Pancreas (tissue), 10 donors: Measurements from ENCODE around the gene AK9. TPM values are rescaled to one million over a fixed set of nuclear protein-coding genes. Genes with fewer than 3 reads are reported as not detected.

Experiments used
- ATAC-seq, 4 donors: fragments of 200-7000 bp; cut with Tn5 transposase; one replicate each; pipeline versions ENCODE4 v1.8.0 to v1.9.1; 2020; ENCODE audit warnings: mild to moderate bottlenecking in 4 of 4, moderate library complexity in 4 of 4
- DNase-seq, 6 donors: peaks; one replicate each; pipeline ENCODE4 v3.0.0-alpha.2; 2020
- FAIRE-seq: peaks from 2 replicates; lab custom pipeline; 2012; peaks lifted over from hg19 to GRCh38; lab: Jason Lieb, UNC
- H3K27ac ChIP-seq, 4 donors: fragments of 200-600 bp; sonication (generic); 1 replicate in 3 of 4; 2 replicates in 1 of 4; pipeline versions ENCODE4 v1.5.0 to v1.8.0; 2020
- H3K27me3 ChIP-seq, 4 donors: fragments of 200-600 bp; one replicate each; pipeline ENCODE4 v1.8.0; 2021
- H3K36me3 ChIP-seq, 3 donors: fragments of 200-600 bp; sonication (generic) in 1 of 3; one replicate each; pipeline versions ENCODE4 v1.5.0 to v1.8.0; 2020 to 2021
- H3K4me1 ChIP-seq, 3 donors: fragments of 200-600 bp; one replicate each; pipeline ENCODE4 v1.8.0; 2021
- H3K4me3 ChIP-seq, 4 donors: fragments of 200-600 bp; sonication (generic) in 2 of 4; one replicate each; pipeline versions ENCODE4 v1.5.0 to v1.8.0; 2020 to 2021
- H3K9me3 ChIP-seq, 4 donors: fragments of 200-600 bp; one replicate each; pipeline ENCODE4 v1.8.0; 2021
- WGBS, 2 donors: extraction: QIAGEN DNeasy Blood & Tissue Kit; methylation state at CpG; one replicate each; pipeline ENCODE4 v1.1.7; 2013; 5-methylcytosine and 5-hydroxymethylcytosine counted together
- intact Hi-C, 3 donors: fragments of 100-400 bp; cut with DNase I; formaldehyde crosslinking; loops; one replicate each; pipeline versions ENCODE4 v1.11.1 to v1.14.2; 2022
- polyA plus RNA-seq, 2 donors: library from polyadenylated mRNA; stranded (reverse); fragments of 200-250 nt; gene quantifications; one replicate each; pipeline ENCODE4 v1.2.3, GENCODE V29; 2013
- total RNA-seq, 6 donors: library from RNA; stranded (reverse); fragmentation: NEBNext Ultra II Directional in 4 of 6; extraction: Animal tissue kit (Norgen Biotek cat#: 25700) in 4 of 6; gene quantifications; one replicate each; pipeline versions ENCODE4 v1.2.1 to v1.2.4, GENCODE V29; 2021 to 2023
- TF ChIP-seq, protein P1 (sequence below), 4 donors: fragments of 200-600 bp; sonication (generic) in 3 of 4; IDR thresholded peaks; one replicate each; pipeline versions ENCODE4 v1.5.0 to v1.8.0; 2021; ENCODE audit warnings: antibody characterized with exemption in 4 of 4
- donor health status: healthy with polysubstance abuse.
- donor health status: DM: no; HTN: no; CAD: no; lungs with moderate emphysema.
- donor health status: DM: no; HTN: no; CAD: no.
- donor health status: control.
- donor health status: control.
- donor health status: Bipolar disorder and iron deficiency.
- donor health status: DM: yes; HTN: yes; CAD: no.
- donor health status: DM: no; HTN: no; CAD: no.
- donor health status: DM: no; HTN: no; CAD: no.
- donor health status: DM: yes; HTN: yes; CAD: no.

AK9 gene
- total and polyA plus RNA-seq, 8 donors: 2.0 to 6.0 (median 3.6) TPM

- Histone ChIP-seq H3K4me3 (no peak overlapping the region), H3K4me1 (no peaks in the 10 kb centered on the region), H3K27me3 (no peaks in the 10 kb centered on the region), H3K36me3 (no peaks in the 10 kb centered on the region), H3K9me3 (no peaks in the 10 kb centered on the region), H3K27ac (no peak overlapping the region)
- no peak for FAIRE-seq
- no peak for DNase-seq
- ATAC-seq: no peak
- intact Hi-C loops: no loop called here
- WGBS, 2 donors: 66% methylated on average over 5 of the region's 5 CpGs
- TF ChIP-seq, protein P1, sequence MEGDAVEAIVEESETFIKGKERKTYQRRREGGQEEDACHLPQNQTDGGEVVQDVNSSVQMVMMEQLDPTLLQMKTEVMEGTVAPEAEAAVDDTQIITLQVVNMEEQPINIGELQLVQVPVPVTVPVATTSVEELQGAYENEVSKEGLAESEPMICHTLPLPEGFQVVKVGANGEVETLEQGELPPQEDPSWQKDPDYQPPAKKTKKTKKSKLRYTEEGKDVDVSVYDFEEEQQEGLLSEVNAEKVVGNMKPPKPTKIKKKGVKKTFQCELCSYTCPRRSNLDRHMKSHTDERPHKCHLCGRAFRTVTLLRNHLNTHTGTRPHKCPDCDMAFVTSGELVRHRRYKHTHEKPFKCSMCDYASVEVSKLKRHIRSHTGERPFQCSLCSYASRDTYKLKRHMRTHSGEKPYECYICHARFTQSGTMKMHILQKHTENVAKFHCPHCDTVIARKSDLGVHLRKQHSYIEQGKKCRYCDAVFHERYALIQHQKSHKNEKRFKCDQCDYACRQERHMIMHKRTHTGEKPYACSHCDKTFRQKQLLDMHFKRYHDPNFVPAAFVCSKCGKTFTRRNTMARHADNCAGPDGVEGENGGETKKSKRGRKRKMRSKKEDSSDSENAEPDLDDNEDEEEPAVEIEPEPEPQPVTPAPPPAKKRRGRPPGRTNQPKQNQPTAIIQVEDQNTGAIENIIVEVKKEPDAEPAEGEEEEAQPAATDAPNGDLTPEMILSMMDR (IDR thresholded peaks at IDR 0.05): no peak
These were observed 37.7 kb downstream of the AK9 start for GRCh38 chr6:109653264-109653663.

GRCh38 chr6:109644131-109644530, 46.9 kb downstream of the AK9 start:
- ATAC-seq (no peak), FAIRE-seq (no peak), DNase-seq (no peak)
- no peaks in the 10 kb centered on the region for H3K27me3 ChIP-seq
- TF ChIP-seq, protein P1 (IDR thresholded peaks at IDR 0.05): no peak
- H3K27ac ChIP-seq: no peak overlapping the region
- no peak overlapping the region for H3K4me3 ChIP-seq
- intact Hi-C loops: no loop called here
- no peaks in the 10 kb centered on the region for H3K36me3 ChIP-seq
- H3K9me3 ChIP-seq: no peaks in the 10 kb centered on the region
- H3K4me1 ChIP-seq: no peaks in the 10 kb centered on the region
- 76 to 87% methylated on average over 2 of the region's 2 CpGs for WGBS, 2 donors

GRCh38 chr6:109632405-109632804, 58.6 kb downstream of the AK9 start:
- TF ChIP-seq, protein P1 (IDR thresholded peaks at IDR 0.05): no peak
- Histone ChIP-seq H3K4me3 (no peak overlapping the region), H3K9me3 (no peaks in the 10 kb centered on the region), H3K27me3 (no peaks in the 10 kb centered on the region), H3K36me3 (no peaks in the 10 kb centered on the region), H3K27ac (no peak overlapping the region), H3K4me1 (no peaks in the 10 kb centered on the region)
- WGBS, 2 donors: 81 to 89% methylated on average over 1 of the region's 1 CpG
- DNase-seq (no peak), FAIRE-seq (no peak), ATAC-seq (no peak)
- intact Hi-C loops: no loop called here

DNA sequence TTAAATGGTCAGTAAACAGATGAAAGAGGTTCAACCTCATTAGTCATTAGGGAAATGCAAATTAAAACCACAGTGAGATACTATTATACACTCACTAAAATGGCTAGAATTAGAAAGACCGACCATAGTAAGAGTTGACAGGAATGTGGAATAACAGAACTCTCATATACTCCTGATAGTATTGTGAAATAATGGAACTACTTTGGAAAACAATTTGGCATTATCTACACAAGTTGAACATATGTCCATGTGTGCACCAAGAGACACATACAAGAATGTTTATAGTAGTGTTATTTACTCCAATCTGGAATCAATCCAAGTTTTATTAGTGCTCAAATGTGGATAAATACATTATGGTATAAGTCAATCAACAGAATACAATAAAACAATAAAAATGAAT, 59.6 kb downstream of the AK9 start:
- H3K27me3 ChIP-seq: no peaks in the 10 kb centered on the region
- 97 to 100% methylated on average over 1 of the region's 1 CpG for WGBS, 2 donors
- no peaks in the 10 kb centered on the region for H3K4me1 ChIP-seq
- no peak overlapping the region for H3K27ac ChIP-seq
- ATAC-seq (no peak), DNase-seq (no peak), FAIRE-seq (no peak)
- intact Hi-C loops: no loop called here
- H3K9me3 ChIP-seq: no peaks in the 10 kb centered on the region
- H3K36me3 ChIP-seq: no peaks in the 10 kb centered on the region
- H3K4me3 ChIP-seq: no peak overlapping the region
- TF ChIP-seq, protein P1 (IDR thresholded peaks at IDR 0.05): no peak

DNA sequence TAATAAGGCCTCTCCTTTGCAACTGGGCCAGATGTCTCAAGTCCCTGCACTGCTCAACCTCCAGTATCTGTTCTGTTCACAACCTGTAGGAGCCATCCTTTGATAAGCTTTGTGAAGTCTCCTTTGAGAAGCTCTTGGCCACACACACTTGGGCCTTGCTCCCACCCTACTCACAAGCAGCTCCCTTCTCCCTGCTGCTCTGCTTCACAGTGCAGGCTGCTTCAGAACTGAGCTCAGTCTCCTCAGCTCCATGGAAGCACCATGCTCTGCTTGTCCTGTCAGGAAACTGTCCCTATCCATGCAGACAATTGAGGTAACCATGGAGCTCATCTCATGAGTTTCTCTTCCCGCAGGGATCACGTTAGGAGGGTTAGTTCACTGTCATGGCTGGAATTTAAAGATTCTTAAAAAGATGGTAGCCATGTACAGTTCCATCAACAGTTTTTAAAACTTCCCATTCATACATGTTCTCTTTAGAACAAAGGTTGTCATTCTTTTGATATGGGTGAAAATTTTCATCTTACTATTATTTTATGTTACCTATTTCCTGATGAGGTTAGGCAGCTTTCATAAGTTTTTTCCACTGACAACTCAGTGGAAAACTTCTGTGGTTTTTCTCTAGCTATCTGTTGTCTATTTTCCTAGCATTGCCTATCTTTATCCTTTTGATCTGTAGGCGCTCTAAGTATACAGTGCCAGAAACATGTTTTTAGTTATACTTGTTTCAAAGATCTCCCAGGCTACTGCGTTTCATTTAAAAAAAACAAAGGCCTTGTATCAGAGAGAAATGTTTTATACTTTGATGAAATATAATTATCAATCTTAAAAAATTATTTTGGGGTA, 62.6 kb downstream of the AK9 start:
- intact Hi-C loops: no loop called here
- 90 to 93% methylated on average over 4 of the region's 4 CpGs for WGBS, 2 donors
- Histone ChIP-seq H3K27me3 (no peaks in the 10 kb centered on the region), H3K9me3 (no peaks in the 10 kb centered on the region), H3K4me3 (no peak overlapping the region), H3K4me1 (no peaks in the 10 kb centered on the region), H3K27ac (no peak overlapping the region), H3K36me3 (no peaks in the 10 kb centered on the region)
- DNase-seq: no peak
- no peak for ATAC-seq
- FAIRE-seq: no peak
- TF ChIP-seq, protein P1 (IDR thresholded peaks at IDR 0.05): no peak
